ENCODE measurements around the gene DNHD1.

The DNHD1 gene

DNA sequence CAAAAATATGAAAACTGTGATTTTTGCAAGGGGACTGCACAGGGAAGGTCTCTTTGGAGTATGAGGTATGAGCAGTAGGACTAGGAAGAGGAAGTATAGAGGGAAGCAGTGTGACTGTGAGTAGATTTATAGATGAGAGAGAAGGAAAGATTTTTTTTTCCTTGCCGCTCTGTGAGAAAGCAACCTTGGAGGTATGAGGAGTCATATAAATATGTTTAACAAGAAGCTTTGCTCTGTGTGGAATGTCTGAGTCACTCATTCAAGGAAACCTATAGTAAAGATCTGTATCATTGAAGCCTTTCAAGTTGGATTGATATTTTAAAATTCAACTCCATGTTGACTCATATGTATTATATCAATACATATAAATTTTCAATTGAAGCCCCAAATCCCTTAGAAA, 26.2 kb downstream of the DNHD1 start:
- Histone ChIP-seq H3K4me3 (ENCODE audit: insufficient read length, low read depth) (no peak overlapping the region), H3K9me3 (ENCODE audit: insufficient read depth, low read length) (no peaks in the 10 kb centered on the region), H3K9ac (ENCODE audit: insufficient read length, low read depth) (no peak overlapping the region), H3K27me3 (ENCODE audit: insufficient read depth, insufficient read length) (no peaks in the 10 kb centered on the region), H3K4me1 (ENCODE audit: insufficient read depth, insufficient read length) (no peaks in the 10 kb centered on the region), H3K36me3 (ENCODE audit: insufficient read depth, insufficient read length, low read length) (peaks cover 18% of the 10 kb centered on the region)
- DNase-seq (ENCODE audit: low read depth, low spot score): no peak
- no peak for TF ChIP-seq YY1 (IDR thresholded peaks at IDR 0.05; ENCODE audit: insufficient read depth, insufficient read length)
- no peak for TF ChIP-seq ZNF274 (IDR thresholded peaks at IDR 0.05; ENCODE audit: low read depth, low read length)
- no peak for TF ChIP-seq SUZ12 (IDR thresholded peaks at IDR 0.05; ENCODE audit: extremely low read depth, insufficient read depth, insufficient read length)

- no peak for DNase-seq (ENCODE audit: low read depth, low spot score)
- Histone ChIP-seq H3K9me3 (ENCODE audit: insufficient read depth, low read length) (no peaks in the 10 kb centered on the region), H3K9ac (ENCODE audit: insufficient read length, low read depth) (no peak overlapping the region), H3K4me1 (ENCODE audit: insufficient read depth, insufficient read length) (no peaks in the 10 kb centered on the region), H3K36me3 (ENCODE audit: insufficient read depth, insufficient read length, low read length) (peaks cover 12% of the 10 kb centered on the region), H3K27me3 (ENCODE audit: insufficient read depth, insufficient read length) (no peaks in the 10 kb centered on the region), H3K4me3 (ENCODE audit: insufficient read length, low read depth) (no peak overlapping the region)
- no peak for TF ChIP-seq ZNF274 (IDR thresholded peaks at IDR 0.05; ENCODE audit: low read depth, low read length)
- no peak for TF ChIP-seq SUZ12 (IDR thresholded peaks at IDR 0.05; ENCODE audit: extremely low read depth, insufficient read depth, insufficient read length)
- no peak for TF ChIP-seq YY1 (IDR thresholded peaks at IDR 0.05; ENCODE audit: insufficient read depth, insufficient read length)
These were observed 29.5 kb downstream of the DNHD1 start for GRCh38 chr11:6526411-6527135.

- no peak for DNase-seq (ENCODE audit: low read depth, low spot score)
- no peaks in the 10 kb centered on the region for H3K4me1 ChIP-seq (ENCODE audit: insufficient read depth, insufficient read length)
- no peaks in the 10 kb centered on the region for H3K27me3 ChIP-seq (ENCODE audit: insufficient read depth, insufficient read length)
- no peaks in the 10 kb centered on the region for H3K9me3 ChIP-seq (ENCODE audit: insufficient read depth, low read length)
- peaks cover 26% of the 10 kb centered on the region for H3K36me3 ChIP-seq (ENCODE audit: insufficient read depth, insufficient read length, low read length)
- no peak overlapping the region for H3K9ac ChIP-seq (ENCODE audit: insufficient read length, low read depth)
- H3K4me3 ChIP-seq (ENCODE audit: insufficient read length, low read depth): no peak overlapping the region
- TF ChIP-seq YY1 (IDR thresholded peaks at IDR 0.05; ENCODE audit: insufficient read depth, insufficient read length) (no peak), SUZ12 (IDR thresholded peaks at IDR 0.05; ENCODE audit: extremely low read depth, insufficient read depth, insufficient read length) (no peak), ZNF274 (IDR thresholded peaks at IDR 0.05; ENCODE audit: low read depth, low read length) (no peak)
These were observed 32.2 kb downstream of the DNHD1 start for GRCh38 chr11:6529266-6529665.

DNA sequence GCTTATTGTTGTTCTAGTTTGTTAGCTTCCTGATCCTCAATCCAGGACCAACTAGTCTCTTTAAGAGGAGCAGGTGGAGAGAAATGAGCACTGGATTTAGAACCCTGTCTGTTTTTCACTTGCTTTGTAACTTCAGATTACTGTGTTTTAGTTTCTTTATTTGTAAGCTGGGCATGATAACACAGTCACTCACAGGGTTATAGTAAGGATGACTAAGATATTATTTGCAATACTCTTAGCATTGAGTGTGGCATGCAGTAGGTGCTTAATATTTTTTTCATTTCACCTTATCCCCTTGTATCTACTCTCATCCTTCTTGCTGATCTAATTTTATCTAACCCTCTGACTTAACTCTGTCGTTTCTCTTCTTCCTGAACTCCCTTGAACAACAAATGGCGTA, 33.8 kb downstream of the DNHD1 start:
- no peaks in the 10 kb centered on the region for H3K9me3 ChIP-seq (ENCODE audit: insufficient read depth, low read length)
- peaks cover 26% of the 10 kb centered on the region for H3K36me3 ChIP-seq (ENCODE audit: insufficient read depth, insufficient read length, low read length)
- H3K27me3 ChIP-seq (ENCODE audit: insufficient read depth, insufficient read length): no peaks in the 10 kb centered on the region
- no peaks in the 10 kb centered on the region for H3K4me1 ChIP-seq (ENCODE audit: insufficient read depth, insufficient read length)
- TF ChIP-seq ZNF274 (IDR thresholded peaks at IDR 0.05; ENCODE audit: low read depth, low read length) (no peak), SUZ12 (IDR thresholded peaks at IDR 0.05; ENCODE audit: extremely low read depth, insufficient read depth, insufficient read length) (no peak), YY1 (IDR thresholded peaks at IDR 0.05; ENCODE audit: insufficient read depth, insufficient read length) (no peak)
- H3K4me3 ChIP-seq (ENCODE audit: insufficient read length, low read depth): no peak overlapping the region
- DNase-seq (ENCODE audit: low read depth, low spot score): no peak
- no peak overlapping the region for H3K9ac ChIP-seq (ENCODE audit: insufficient read length, low read depth)

GRCh38 chr11:6531267-6531752, 34.2 kb downstream of the DNHD1 start:
- no peaks in the 10 kb centered on the region for H3K4me1 ChIP-seq (ENCODE audit: insufficient read depth, insufficient read length)
- peak; percentile 27 for DNase-seq (ENCODE audit: low read depth, low spot score)
- no peak for TF ChIP-seq YY1 (IDR thresholded peaks at IDR 0.05; ENCODE audit: insufficient read depth, insufficient read length)
- no peak for TF ChIP-seq ZNF274 (IDR thresholded peaks at IDR 0.05; ENCODE audit: low read depth, low read length)
- TF ChIP-seq SUZ12 (IDR thresholded peaks at IDR 0.05; ENCODE audit: extremely low read depth, insufficient read depth, insufficient read length): no peak
- H3K9me3 ChIP-seq (ENCODE audit: insufficient read depth, low read length): no peaks in the 10 kb centered on the region
- H3K9ac ChIP-seq (ENCODE audit: insufficient read length, low read depth): no peak overlapping the region
- H3K27me3 ChIP-seq (ENCODE audit: insufficient read depth, insufficient read length): no peaks in the 10 kb centered on the region
- H3K4me3 ChIP-seq (ENCODE audit: insufficient read length, low read depth): no peak overlapping the region
- H3K36me3 ChIP-seq (ENCODE audit: insufficient read depth, insufficient read length, low read length): peaks cover 26% of the 10 kb centered on the region

- Histone ChIP-seq H3K36me3 (ENCODE audit: insufficient read depth, insufficient read length, low read length) (peaks cover 7% of the 10 kb centered on the region), H3K9me3 (ENCODE audit: insufficient read depth, low read length) (no peaks in the 10 kb centered on the region), H3K4me3 (ENCODE audit: insufficient read length, low read depth) (no peak overlapping the region), H3K4me1 (ENCODE audit: insufficient read depth, insufficient read length) (peaks cover 6% of the 10 kb centered on the region), H3K27me3 (ENCODE audit: insufficient read depth, insufficient read length) (no peaks in the 10 kb centered on the region), H3K9ac (ENCODE audit: insufficient read length, low read depth) (no peak overlapping the region)
- TF ChIP-seq YY1 (IDR thresholded peaks at IDR 0.05; ENCODE audit: insufficient read depth, insufficient read length) (no peak), SUZ12 (IDR thresholded peaks at IDR 0.05; ENCODE audit: extremely low read depth, insufficient read depth, insufficient read length) (no peak), ZNF274 (IDR thresholded peaks at IDR 0.05; ENCODE audit: low read depth, low read length) (no peak)
- peak; percentile 6 for DNase-seq (ENCODE audit: low read depth, low spot score)
These were observed 41.4 kb downstream of the DNHD1 start for GRCh38 chr11:6538456-6538855.

GRCh38 chr11:6538945-6539344, 41.9 kb downstream of the DNHD1 start:
- Histone ChIP-seq H3K9ac (ENCODE audit: insufficient read length, low read depth) (no peak overlapping the region), H3K36me3 (ENCODE audit: insufficient read depth, insufficient read length, low read length) (peaks cover 2% of the 10 kb centered on the region), H3K9me3 (ENCODE audit: insufficient read depth, low read length) (no peaks in the 10 kb centered on the region), H3K27me3 (ENCODE audit: insufficient read depth, insufficient read length) (no peaks in the 10 kb centered on the region), H3K4me3 (ENCODE audit: insufficient read length, low read depth) (no peak overlapping the region), H3K4me1 (ENCODE audit: insufficient read depth, insufficient read length) (peaks cover 6% of the 10 kb centered on the region)
- DNase-seq (ENCODE audit: low read depth, low spot score): no peak
- no peak for TF ChIP-seq SUZ12 (IDR thresholded peaks at IDR 0.05; ENCODE audit: extremely low read depth, insufficient read depth, insufficient read length)
- TF ChIP-seq ZNF274 (IDR thresholded peaks at IDR 0.05; ENCODE audit: low read depth, low read length): no peak
- no peak for TF ChIP-seq YY1 (IDR thresholded peaks at IDR 0.05; ENCODE audit: insufficient read depth, insufficient read length)

Measured in NT2/D1 (cell line).